ENCODE data around the gene GTPBP2. TPM values are rescaled to one million over a fixed set of nuclear protein-coding genes. Genes with fewer than 3 reads are reported as not detected.
A peak's percentile ranks its signal among the peaks of the same experiment; 100 is the strongest.

GTPBP2 gene
- total RNA-seq, 1 experiment from 2014 or later: 76.4 TPM

DNA sequence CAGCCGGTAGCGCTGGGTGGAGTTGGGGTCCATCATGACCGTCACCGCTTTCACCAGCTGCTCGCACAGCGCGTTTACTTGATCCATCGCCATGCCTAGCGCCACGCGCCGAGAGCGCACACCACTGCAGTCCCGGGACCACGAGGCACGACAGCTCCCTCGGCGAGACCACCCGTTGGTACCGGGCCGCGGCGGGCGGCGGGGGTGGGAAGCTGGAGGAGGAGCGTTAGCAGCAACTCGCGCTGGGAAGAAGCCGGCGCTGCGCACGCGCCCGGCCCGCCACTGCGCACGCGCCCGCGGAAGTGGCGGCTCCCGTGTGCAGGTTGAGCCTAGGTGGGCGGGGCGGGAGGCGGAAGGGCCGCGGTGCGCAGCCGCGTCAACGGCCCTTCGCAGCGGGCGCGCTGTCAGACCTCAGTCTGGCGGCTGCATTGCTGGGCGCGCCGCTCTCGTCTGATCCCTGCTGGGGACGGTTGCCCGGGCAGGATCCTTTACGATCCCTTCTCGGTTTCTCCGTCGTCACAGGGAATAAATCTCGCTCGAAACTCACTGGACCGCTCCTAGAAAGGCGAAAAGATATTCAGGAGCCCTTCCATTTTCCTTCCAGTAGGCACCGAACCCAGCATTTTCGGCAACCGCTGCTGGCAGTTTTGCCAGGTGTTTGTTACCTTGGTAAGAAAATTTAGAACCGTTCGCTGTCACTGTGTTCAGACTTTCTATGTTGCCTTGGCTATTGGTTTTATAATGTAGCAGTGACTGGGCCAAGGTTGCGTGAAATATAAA is 53.1 kb downstream of the GTPBP2 start, which contains the start of the genes POLH and XPO5 (continued):
- TF ChIP-seq, protein P1, sequence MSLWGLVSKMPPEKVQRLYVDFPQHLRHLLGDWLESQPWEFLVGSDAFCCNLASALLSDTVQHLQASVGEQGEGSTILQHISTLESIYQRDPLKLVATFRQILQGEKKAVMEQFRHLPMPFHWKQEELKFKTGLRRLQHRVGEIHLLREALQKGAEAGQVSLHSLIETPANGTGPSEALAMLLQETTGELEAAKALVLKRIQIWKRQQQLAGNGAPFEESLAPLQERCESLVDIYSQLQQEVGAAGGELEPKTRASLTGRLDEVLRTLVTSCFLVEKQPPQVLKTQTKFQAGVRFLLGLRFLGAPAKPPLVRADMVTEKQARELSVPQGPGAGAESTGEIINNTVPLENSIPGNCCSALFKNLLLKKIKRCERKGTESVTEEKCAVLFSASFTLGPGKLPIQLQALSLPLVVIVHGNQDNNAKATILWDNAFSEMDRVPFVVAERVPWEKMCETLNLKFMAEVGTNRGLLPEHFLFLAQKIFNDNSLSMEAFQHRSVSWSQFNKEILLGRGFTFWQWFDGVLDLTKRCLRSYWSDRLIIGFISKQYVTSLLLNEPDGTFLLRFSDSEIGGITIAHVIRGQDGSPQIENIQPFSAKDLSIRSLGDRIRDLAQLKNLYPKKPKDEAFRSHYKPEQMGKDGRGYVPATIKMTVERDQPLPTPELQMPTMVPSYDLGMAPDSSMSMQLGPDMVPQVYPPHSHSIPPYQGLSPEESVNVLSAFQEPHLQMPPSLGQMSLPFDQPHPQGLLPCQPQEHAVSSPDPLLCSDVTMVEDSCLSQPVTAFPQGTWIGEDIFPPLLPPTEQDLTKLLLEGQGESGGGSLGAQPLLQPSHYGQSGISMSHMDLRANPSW (CRISPR knock-in tag; conservative IDR thresholded peaks at IDR 0.05; ENCODE audit: low read depth): no peak
- TF ChIP-seq ZNF317 (CRISPR knock-in tag; IDR thresholded peaks at IDR 0.05; ENCODE audit: borderline replicate concordance, low read depth): peak; percentile 53; the same call in 1 of the 2 replicates
- TF ChIP-seq, protein P2, sequence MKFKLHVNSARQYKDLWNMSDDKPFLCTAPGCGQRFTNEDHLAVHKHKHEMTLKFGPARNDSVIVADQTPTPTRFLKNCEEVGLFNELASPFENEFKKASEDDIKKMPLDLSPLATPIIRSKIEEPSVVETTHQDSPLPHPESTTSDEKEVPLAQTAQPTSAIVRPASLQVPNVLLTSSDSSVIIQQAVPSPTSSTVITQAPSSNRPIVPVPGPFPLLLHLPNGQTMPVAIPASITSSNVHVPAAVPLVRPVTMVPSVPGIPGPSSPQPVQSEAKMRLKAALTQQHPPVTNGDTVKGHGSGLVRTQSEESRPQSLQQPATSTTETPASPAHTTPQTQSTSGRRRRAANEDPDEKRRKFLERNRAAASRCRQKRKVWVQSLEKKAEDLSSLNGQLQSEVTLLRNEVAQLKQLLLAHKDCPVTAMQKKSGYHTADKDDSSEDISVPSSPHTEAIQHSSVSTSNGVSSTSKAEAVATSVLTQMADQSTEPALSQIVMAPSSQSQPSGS (CRISPR knock-in tag; IDR thresholded peaks at IDR 0.05; ENCODE audit: borderline replicate concordance, low read depth): 0 out of 2 replicates have a peak, but pooled peaks have one; percentile 45
- peak; percentile 90 for TF ChIP-seq FOXP1 (CRISPR knock-in tag; IDR thresholded peaks at IDR 0.05; ENCODE audit: borderline replicate concordance)
- peak; percentile 61; the same call in 1 of the 2 replicates for TF ChIP-seq NFE2L1 (CRISPR knock-in tag; IDR thresholded peaks at IDR 0.05)
- no peak for TF ChIP-seq NFATC4 (CRISPR knock-in tag; IDR thresholded peaks at IDR 0.05)
- TF ChIP-seq, protein P3, sequence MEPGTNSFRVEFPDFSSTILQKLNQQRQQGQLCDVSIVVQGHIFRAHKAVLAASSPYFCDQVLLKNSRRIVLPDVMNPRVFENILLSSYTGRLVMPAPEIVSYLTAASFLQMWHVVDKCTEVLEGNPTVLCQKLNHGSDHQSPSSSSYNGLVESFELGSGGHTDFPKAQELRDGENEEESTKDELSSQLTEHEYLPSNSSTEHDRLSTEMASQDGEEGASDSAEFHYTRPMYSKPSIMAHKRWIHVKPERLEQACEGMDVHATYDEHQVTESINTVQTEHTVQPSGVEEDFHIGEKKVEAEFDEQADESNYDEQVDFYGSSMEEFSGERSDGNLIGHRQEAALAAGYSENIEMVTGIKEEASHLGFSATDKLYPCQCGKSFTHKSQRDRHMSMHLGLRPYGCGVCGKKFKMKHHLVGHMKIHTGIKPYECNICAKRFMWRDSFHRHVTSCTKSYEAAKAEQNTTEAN (CRISPR knock-in tag; IDR thresholded peaks at IDR 0.05): peak; percentile 73; the same call in 1 of the 2 replicates
- TF ChIP-seq, protein P4, sequence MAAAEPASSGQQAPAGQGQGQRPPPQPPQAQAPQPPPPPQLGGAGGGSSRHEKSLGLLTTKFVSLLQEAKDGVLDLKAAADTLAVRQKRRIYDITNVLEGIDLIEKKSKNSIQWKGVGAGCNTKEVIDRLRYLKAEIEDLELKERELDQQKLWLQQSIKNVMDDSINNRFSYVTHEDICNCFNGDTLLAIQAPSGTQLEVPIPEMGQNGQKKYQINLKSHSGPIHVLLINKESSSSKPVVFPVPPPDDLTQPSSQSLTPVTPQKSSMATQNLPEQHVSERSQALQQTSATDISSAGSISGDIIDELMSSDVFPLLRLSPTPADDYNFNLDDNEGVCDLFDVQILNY (CRISPR knock-in tag; IDR thresholded peaks at IDR 0.05): peak; percentile 86
- no peak for TF ChIP-seq ZNF423 (CRISPR knock-in tag; IDR thresholded peaks at IDR 0.05)
- TF ChIP-seq FOXK1 (CRISPR knock-in tag; IDR thresholded peaks at IDR 0.05): peak; percentile 95
- TF ChIP-seq, protein P5, sequence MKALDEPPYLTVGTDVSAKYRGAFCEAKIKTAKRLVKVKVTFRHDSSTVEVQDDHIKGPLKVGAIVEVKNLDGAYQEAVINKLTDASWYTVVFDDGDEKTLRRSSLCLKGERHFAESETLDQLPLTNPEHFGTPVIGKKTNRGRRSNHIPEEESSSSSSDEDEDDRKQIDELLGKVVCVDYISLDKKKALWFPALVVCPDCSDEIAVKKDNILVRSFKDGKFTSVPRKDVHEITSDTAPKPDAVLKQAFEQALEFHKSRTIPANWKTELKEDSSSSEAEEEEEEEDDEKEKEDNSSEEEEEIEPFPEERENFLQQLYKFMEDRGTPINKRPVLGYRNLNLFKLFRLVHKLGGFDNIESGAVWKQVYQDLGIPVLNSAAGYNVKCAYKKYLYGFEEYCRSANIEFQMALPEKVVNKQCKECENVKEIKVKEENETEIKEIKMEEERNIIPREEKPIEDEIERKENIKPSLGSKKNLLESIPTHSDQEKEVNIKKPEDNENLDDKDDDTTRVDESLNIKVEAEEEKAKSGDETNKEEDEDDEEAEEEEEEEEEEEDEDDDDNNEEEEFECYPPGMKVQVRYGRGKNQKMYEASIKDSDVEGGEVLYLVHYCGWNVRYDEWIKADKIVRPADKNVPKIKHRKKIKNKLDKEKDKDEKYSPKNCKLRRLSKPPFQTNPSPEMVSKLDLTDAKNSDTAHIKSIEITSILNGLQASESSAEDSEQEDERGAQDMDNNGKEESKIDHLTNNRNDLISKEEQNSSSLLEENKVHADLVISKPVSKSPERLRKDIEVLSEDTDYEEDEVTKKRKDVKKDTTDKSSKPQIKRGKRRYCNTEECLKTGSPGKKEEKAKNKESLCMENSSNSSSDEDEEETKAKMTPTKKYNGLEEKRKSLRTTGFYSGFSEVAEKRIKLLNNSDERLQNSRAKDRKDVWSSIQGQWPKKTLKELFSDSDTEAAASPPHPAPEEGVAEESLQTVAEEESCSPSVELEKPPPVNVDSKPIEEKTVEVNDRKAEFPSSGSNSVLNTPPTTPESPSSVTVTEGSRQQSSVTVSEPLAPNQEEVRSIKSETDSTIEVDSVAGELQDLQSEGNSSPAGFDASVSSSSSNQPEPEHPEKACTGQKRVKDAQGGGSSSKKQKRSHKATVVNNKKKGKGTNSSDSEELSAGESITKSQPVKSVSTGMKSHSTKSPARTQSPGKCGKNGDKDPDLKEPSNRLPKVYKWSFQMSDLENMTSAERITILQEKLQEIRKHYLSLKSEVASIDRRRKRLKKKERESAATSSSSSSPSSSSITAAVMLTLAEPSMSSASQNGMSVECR (CRISPR knock-in tag; IDR thresholded peaks at IDR 0.05; ENCODE audit: borderline replicate concordance): peak; percentile 88
- 0 out of 2 replicates have a peak, but pooled peaks have one; percentile 20 for TF ChIP-seq CREB1 (CRISPR knock-in tag; IDR thresholded peaks at IDR 0.05)
- 0 out of 2 replicates have a peak, but pooled peaks have one; percentile 71 for TF ChIP-seq IRF2 (CRISPR knock-in tag; IDR thresholded peaks at IDR 0.05; ENCODE audit: borderline replicate concordance, low read depth)
- TF ChIP-seq MYBL2 (CRISPR knock-in tag; IDR thresholded peaks at IDR 0.05): peak; percentile 98
- 0 out of 2 replicates have a peak, but pooled peaks have one; percentile 34 for TF ChIP-seq RELA (CRISPR knock-in tag; IDR thresholded peaks at IDR 0.05; ENCODE audit: borderline replicate concordance)
- TF ChIP-seq ZNF232 (CRISPR knock-in tag; IDR thresholded peaks at IDR 0.05): peak; percentile 85; the same call in 1 of the 2 replicates
- TF ChIP-seq JAZF1 (CRISPR knock-in tag; IDR thresholded peaks at IDR 0.05): no peak
- TF ChIP-seq, protein P6, sequence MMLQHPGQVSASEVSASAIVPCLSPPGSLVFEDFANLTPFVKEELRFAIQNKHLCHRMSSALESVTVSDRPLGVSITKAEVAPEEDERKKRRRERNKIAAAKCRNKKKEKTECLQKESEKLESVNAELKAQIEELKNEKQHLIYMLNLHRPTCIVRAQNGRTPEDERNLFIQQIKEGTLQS (CRISPR knock-in tag; conservative IDR thresholded peaks at IDR 0.05): no peak
